ENCODE data around the gene RNF183.
A peak's percentile ranks its signal among the peaks of the same experiment; 100 is the strongest.

GRCh38 chr9:113349445-113350094, 46.4 kb upstream of the RNF183 start, which contains the start of gene BSPRY:
- TF ChIP-seq, protein P1, sequence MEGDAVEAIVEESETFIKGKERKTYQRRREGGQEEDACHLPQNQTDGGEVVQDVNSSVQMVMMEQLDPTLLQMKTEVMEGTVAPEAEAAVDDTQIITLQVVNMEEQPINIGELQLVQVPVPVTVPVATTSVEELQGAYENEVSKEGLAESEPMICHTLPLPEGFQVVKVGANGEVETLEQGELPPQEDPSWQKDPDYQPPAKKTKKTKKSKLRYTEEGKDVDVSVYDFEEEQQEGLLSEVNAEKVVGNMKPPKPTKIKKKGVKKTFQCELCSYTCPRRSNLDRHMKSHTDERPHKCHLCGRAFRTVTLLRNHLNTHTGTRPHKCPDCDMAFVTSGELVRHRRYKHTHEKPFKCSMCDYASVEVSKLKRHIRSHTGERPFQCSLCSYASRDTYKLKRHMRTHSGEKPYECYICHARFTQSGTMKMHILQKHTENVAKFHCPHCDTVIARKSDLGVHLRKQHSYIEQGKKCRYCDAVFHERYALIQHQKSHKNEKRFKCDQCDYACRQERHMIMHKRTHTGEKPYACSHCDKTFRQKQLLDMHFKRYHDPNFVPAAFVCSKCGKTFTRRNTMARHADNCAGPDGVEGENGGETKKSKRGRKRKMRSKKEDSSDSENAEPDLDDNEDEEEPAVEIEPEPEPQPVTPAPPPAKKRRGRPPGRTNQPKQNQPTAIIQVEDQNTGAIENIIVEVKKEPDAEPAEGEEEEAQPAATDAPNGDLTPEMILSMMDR (conservative IDR thresholded peaks at IDR 0.05 in 1 of 2, IDR thresholded peaks at IDR 0.05 in 1 of 2; ENCODE audit: low read depth in 1 of 2, low read length in 2 of 2) = no peak
- TF ChIP-seq EZH2 (IDR thresholded peaks at IDR 0.05; ENCODE audit: low read length, missing control alignments) = peak; percentile 15
